Measurements from ENCODE around the gene SPATA13.

The SPATA13 gene

DNA sequence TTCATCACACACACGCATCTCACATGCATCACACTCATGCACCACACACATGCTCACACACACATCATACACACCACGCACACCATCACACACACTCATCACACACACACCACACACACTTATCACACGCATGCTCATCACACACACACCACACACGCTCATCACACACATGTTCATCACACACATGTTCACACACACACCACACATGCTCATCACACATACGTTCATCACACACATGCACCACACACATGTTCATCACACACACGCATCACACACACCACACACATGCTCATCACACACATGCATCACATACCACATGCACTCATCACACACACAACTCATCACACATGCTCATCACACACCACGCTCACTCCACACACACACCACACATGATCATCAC lies 195.8 kb downstream of the SPATA13 start:
- TF ChIP-seq GATA1 (IDR thresholded peaks at IDR 0.05; ENCODE audit: low read depth, low read length) (no peak), POLR2A (IDR thresholded peaks at IDR 0.05; ENCODE audit: low read length) (no peak)
- DNase-seq: no peak

Measured in erythroblast (primary cell).